Heart left ventricle (tissue), 16 donors: Measurements from ENCODE around the gene PARP1. TPM values are rescaled to one million over a fixed set of nuclear protein-coding genes. Genes with fewer than 3 reads are reported as not detected.

Source experiments
- ATAC-seq, 4 donors: fragments of 200-7000 bp; cut with Tn5 transposase; one replicate each; pipeline ENCODE4 v1.9.1; 2020 to 2022; ENCODE audit warnings: moderate library complexity in 4 of 4, mild to moderate bottlenecking in 3 of 4, moderate number of reproducible peaks in 1 of 4
- DNase-seq, 5 donors: peaks; one replicate each; pipeline ENCODE4 v3.0.0-alpha.2; 2020
- H3K27ac ChIP-seq, 12 donors: fragments of 200-600 bp; sonication (generic) in 4 of 12; one replicate each; pipeline versions ENCODE4 v1.5.0 to v1.8.0; 2016 to 2022; ENCODE audit warnings: mild to moderate bottlenecking in 2 of 12
- H3K27me3 ChIP-seq, 9 donors: fragments of 200-600 bp; sonication (generic) in 2 of 9; one replicate each; pipeline versions ENCODE4 v1.5.1 to v1.8.0; 2016 to 2022; ENCODE audit warnings: mild to moderate bottlenecking in 3 of 9
- H3K36me3 ChIP-seq, 9 donors: fragments of 200-600 bp; sonication (generic) in 2 of 9; one replicate each; pipeline versions ENCODE4 v1.5.0 to v1.8.0; 2018 to 2022; ENCODE audit warnings: mild to moderate bottlenecking in 2 of 9
- H3K4me1 ChIP-seq, 12 donors: fragments of 200-600 bp; sonication (generic) in 4 of 12; one replicate each; pipeline versions ENCODE4 v1.5.0 to v1.8.0; 2016 to 2022; ENCODE audit warnings: mild to moderate bottlenecking in 3 of 12
- H3K4me3 ChIP-seq, 12 donors: fragments of 200-600 bp; sonication (generic) in 4 of 12; one replicate each; pipeline versions ENCODE4 v1.5.0 to v1.8.0; 2017 to 2022; ENCODE audit warnings: mild to moderate bottlenecking in 9 of 12, moderate library complexity in 4 of 12
- H3K9me3 ChIP-seq, 12 donors: fragments of 200-600 bp; sonication (generic) in 4 of 12; one replicate each; pipeline versions ENCODE4 v1.5.0 to v1.8.0; 2016 to 2022; ENCODE audit warnings: mild to moderate bottlenecking in 1 of 12
- POLR2A ChIP-seq, 2 donors: fragments of 450-650 bp; IDR thresholded peaks; one replicate each; pipeline ENCODE4 v1.6.1; 2017; ENCODE audit warnings: antibody characterized with exemption in 2 of 2, mild to moderate bottlenecking in 2 of 2, moderate library complexity in 2 of 2
- WGBS, 4 donors: extraction: QIAGEN DNeasy Blood & Tissue Kit in 2 of 4; methylation state at CpG; one replicate each; pipeline versions ENCODE4 v1.1.5 to v1.1.7; 2013 to 2018; 5-methylcytosine and 5-hydroxymethylcytosine counted together
- intact Hi-C, 10 donors: fragments of 100-400 bp; cut with DNase I; formaldehyde crosslinking; loops; one replicate each; pipeline versions ENCODE4 v1.11.1 to v1.14.2; 2022
- polyA plus RNA-seq, 2 donors: library from polyadenylated mRNA; stranded (reverse); fragments of 200-250 nt; gene quantifications; one replicate each; pipeline ENCODE4 v1.2.3, GENCODE V29; 2013
- total RNA-seq, 9 donors: library from RNA; depleted of rRNA in 2 of 9; stranded (reverse); fragments of >200 nt in 2 of 9; fragmentation: NEBNext Ultra II Directional in 3 of 9; extraction: Animal tissue kit (Norgen Biotek cat#: 25700) in 3 of 9; gene quantifications; one replicate each; pipeline versions ENCODE4 v1.1.0 to v1.2.4, GENCODE V29; 2016 to 2023
- TF ChIP-seq, protein P1 (sequence below), 12 donors: fragments of 200-600 bp; sonication (generic) in 4 of 12; IDR thresholded peaks; one replicate each; pipeline versions ENCODE4 v1.5.0 to v1.8.0; 2018 to 2022; ENCODE audit warnings: antibody characterized with exemption in 12 of 12, mild to moderate bottlenecking in 5 of 12
- donor health status: ischemic (EF 13 %, LVEDD 7.1; RV severe dilation, severe dysfunction).
- donor health status: healthy with polysubstance abuse.
- donor health status: DM: no; HTN: yes; CAD: no.
- donor health status: DM: no; HTN: no; CAD: no.
- donor health status: ischemic (EF 25% LVEDD 6.9; RV normal size, moderate dysfunction).
- donor health status: ischemic (EF 25% LVEDD 5.7; RV mildly dilated, moderate dysfunction).
- donor health status: healthy.
- donor health status: DM: yes; HTN: yes; CAD: no.
- donor health status: ischemic (EF 35%, LVEDD 5.7; RV mildly dilated, moderate dysfunction).
- donor health status: nonischemic (EF 11% LVEDD 7.7; RV severe dilation, severe dysfunction).
- donor health status: DM: yes; HTN: yes; CAD: no.
- donor health status: PGD.
- donor health status: ischemic (EF 29% LVEDD 5.4; RV normal size, mild dysfunction).
- donor health status: nonischemic (EF 23%, LVEDD 6.1; RV moderate dilation, normal function).

PARP1 gene
- total and polyA plus RNA-seq, 11 donors: 50.4 to 168 (median 111) TPM

DNA sequence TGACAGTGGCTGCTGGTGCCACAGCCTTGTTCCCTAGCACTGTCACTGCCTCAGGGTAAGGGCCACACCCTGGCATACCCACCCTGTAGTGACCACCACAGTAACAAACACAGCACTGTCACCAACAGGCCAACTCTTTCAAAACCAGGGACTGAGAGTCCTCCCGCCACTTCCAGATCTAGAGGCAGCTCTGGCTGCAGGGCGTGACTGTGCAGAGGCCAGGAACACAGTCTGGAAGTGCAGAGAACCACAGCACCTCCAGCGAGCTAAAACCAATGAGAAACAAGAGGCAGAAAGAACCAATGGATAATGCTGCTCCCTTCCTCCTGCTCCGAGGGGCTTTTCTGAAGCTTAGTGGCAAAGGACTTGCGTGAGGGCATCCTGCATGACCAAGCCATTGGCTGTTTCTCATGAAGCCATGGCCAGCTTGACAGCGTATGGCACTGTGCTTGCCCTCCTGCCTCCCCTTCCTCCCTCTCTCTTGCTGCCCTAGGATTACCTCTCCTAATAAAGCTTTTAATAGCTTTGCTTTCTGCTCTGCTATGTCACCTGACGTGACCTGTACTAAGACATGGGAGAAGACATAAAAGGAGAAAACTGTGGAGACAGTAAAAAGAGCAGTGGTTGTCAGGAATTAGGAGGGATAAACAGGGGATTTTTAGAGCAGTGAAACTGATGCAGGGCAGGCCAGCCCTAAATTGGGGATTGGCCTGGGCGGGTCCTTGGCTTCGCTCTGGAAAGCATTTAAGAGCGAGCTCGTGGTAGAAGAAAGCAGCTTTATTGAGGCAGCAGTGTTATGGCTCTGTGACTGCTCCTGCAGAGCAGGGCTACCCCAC, 7.2 kb downstream of the PARP1 start:
- Histone ChIP-seq H3K4me1 (peaks cover 0 to 83% (median 44%) of the 10 kb centered on the region in 12 donors), H3K27ac (peak overlapping the region in 11 of 12 donors; percentile 4 to 75 (median 63)), H3K9me3 (no peaks in the 10 kb centered on the region), H3K27me3 (no peaks in the 10 kb centered on the region), H3K36me3 (peaks cover 0 to 65% (median 34%) of the 10 kb centered on the region in 9 donors), H3K4me3 (no peak overlapping the region)
- WGBS, 4 donors: 43 to 67% (median 55%) methylated on average over 11 of the region's 11 CpGs
- DNase-seq: peak in 1 of 5 donors; percentile 58
- ATAC-seq: peak; percentile 42 to 69 (median 58)
- intact Hi-C loops: loop anchor here in 1 of 10 donors (10.0 kb wide), 2 partner anchors 276 to 304 kb away; no protein-coding TSS in a partner anchor
- no peak for TF ChIP-seq POLR2A (IDR thresholded peaks at IDR 0.05)
- TF ChIP-seq, protein P1, sequence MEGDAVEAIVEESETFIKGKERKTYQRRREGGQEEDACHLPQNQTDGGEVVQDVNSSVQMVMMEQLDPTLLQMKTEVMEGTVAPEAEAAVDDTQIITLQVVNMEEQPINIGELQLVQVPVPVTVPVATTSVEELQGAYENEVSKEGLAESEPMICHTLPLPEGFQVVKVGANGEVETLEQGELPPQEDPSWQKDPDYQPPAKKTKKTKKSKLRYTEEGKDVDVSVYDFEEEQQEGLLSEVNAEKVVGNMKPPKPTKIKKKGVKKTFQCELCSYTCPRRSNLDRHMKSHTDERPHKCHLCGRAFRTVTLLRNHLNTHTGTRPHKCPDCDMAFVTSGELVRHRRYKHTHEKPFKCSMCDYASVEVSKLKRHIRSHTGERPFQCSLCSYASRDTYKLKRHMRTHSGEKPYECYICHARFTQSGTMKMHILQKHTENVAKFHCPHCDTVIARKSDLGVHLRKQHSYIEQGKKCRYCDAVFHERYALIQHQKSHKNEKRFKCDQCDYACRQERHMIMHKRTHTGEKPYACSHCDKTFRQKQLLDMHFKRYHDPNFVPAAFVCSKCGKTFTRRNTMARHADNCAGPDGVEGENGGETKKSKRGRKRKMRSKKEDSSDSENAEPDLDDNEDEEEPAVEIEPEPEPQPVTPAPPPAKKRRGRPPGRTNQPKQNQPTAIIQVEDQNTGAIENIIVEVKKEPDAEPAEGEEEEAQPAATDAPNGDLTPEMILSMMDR (IDR thresholded peaks at IDR 0.05): no peak

DNA sequence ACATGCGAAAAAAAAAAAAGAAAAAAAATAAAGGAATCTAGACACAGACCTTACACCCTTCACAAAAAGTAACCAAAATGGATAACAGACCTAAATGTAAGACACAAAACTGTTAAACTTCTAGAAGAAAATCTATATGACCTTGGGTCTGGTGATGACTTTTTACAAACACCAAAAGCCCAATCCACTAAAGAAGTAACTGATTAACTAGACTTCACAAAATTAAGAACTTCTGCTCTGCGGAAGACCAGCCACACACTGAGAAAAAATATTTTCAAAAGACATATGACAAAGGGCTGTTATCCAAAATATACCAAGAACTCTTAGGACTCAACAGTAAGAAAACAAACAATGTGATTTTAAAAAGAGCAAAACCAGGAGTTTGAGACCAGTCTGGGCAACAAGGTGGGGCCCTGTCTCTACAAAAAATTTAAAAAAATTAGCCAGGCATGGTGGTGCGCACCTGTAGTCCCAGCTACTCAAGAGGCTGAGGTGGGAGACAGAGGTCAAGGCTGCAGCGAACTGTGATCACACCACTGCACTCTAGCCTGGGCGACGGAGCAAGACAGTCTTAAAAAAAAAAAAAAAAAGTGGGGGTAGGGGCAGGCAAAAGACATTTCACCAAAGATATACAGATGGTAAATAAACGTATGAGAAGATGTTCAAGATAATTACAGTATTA, 9.8 kb downstream of the PARP1 start:
- Histone ChIP-seq H3K4me1 (peaks cover 0 to 62% (median 28%) of the 10 kb centered on the region in 12 donors), H3K27me3 (no peaks in the 10 kb centered on the region), H3K9me3 (no peaks in the 10 kb centered on the region), H3K27ac (peak overlapping the region in 8 of 12 donors; percentile 2 to 69 (median 37)), H3K36me3 (peaks cover 0 to 90% (median 47%) of the 10 kb centered on the region in 9 donors), H3K4me3 (no peak overlapping the region)
- DNase-seq (no peak), ATAC-seq (no peak)
- 90 to 94% (median 92%) methylated on average over 7 of the region's 7 CpGs for WGBS, 4 donors
- TF ChIP-seq POLR2A (IDR thresholded peaks at IDR 0.05): no peak
- TF ChIP-seq, protein P1 (IDR thresholded peaks at IDR 0.05): no peak
- intact Hi-C loops: no loop called here

DNA sequence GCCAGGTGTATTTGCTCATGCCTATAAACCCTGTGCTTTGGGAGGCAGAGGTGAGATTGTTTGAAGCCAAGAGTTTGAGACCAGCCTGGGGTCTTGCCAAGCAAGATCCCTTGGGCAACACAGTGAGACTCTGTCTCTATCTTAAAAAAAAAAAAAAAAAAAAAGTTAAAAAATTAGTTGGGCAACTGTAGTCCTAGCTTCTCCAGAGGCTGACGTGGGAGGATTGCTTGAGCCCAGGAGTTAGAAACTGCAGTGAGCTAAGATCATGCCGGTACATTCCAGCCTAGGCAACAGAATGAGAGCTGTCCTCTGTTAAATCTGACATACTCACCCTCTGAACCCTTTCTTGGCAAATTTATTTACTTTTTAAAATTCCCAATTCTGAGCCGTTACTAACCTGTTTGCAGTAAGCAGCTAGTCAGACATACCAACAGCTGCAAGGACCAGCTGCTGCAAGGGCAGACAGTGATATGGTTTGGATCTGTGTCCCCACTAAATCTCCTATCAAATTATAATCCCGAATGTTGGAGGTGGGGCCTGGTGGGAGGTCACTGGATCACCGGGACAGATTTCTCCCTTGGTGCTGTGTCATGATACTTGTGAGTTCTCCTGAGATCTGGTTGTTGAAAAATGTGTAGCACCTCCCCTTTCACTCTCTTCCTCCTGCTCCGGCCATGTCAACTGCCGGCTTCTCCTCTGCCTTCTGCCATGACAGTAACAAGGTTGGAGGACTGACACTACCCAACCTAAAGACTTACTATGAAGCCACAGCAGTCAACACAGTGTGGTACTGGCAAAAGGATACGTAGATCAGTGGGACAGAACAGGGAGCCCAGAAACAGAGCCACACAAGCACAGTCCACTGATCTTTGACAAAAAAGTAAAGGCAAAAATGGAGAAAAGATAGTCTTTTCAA, 10.6 kb downstream of the PARP1 start:
- Histone ChIP-seq H3K4me3 (no peak overlapping the region), H3K27ac (peak overlapping the region in 9 of 12 donors; percentile 1 to 69 (median 30)), H3K36me3 (peaks cover 0 to 92% (median 49%) of the 10 kb centered on the region in 9 donors), H3K4me1 (peaks cover 0 to 54% (median 22%) of the 10 kb centered on the region in 12 donors), H3K9me3 (no peaks in the 10 kb centered on the region), H3K27me3 (no peaks in the 10 kb centered on the region)
- TF ChIP-seq POLR2A (IDR thresholded peaks at IDR 0.05): no peak
- TF ChIP-seq, protein P1 (IDR thresholded peaks at IDR 0.05): no peak
- ATAC-seq (peak in 2 of 4 donors; percentile 38 to 47), DNase-seq (no peak)
- intact Hi-C loops: no loop called here
- WGBS, 4 donors: 56 to 66% (median 60%) methylated on average over 7 to 8 of the region's 8 CpGs
